ENCODE data around the gene HS3ST3A1. TPM values are rescaled to one million over a fixed set of nuclear protein-coding genes. Genes with fewer than 3 reads are reported as not detected.

The HS3ST3A1 gene
- total RNA-seq, 4 donors from 2014 or later: 0.30 to 7.3 TPM; not detected in 2

DNA sequence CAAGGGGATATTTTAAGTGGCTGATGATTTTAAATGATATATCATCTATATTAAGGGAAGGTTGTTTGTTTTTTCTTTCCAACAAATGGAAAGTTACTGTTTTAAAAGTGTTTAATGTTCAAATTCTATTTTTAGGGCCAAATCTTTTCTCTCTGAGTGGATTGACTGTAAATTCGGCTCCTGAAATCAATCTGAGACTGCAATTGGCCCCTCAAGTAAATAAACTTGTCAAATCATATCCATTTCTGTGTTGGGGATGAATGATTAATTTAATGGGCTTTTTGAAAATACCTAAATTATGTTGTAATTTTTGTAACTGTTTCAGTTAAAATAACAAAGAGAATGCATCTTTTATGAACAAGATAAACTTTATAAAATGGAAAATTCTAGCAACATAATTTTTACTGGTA lies 2.6 kb downstream of the HS3ST3A1 start:
- H3K4me1 ChIP-seq: peaks cover 0 to 27% (median 14%) of the 10 kb centered on the region in 4 donors
- DNase-seq (ENCODE audit: low spot score in 2 of 2): no peak
- no peak overlapping the region for H3K27ac ChIP-seq
- H3K4me3 ChIP-seq: no peak overlapping the region
- peaks cover 0 to 41% of the 10 kb centered on the region in 2 donors for H3K27me3 ChIP-seq
- TF ChIP-seq POLR2A (IDR thresholded peaks at IDR 0.05) (no peak), CTCF (IDR thresholded peaks at IDR 0.05) (no peak), EP300 (IDR thresholded peaks at IDR 0.05) (no peak)
- peaks cover 0 to 3% (median 0%) of the 10 kb centered on the region in 4 donors for H3K9me3 ChIP-seq
- H3K36me3 ChIP-seq: no peaks in the 10 kb centered on the region
- WGBS, 2 donors: 79 to 81% methylated on average over 1 of the region's 1 CpG

DNA sequence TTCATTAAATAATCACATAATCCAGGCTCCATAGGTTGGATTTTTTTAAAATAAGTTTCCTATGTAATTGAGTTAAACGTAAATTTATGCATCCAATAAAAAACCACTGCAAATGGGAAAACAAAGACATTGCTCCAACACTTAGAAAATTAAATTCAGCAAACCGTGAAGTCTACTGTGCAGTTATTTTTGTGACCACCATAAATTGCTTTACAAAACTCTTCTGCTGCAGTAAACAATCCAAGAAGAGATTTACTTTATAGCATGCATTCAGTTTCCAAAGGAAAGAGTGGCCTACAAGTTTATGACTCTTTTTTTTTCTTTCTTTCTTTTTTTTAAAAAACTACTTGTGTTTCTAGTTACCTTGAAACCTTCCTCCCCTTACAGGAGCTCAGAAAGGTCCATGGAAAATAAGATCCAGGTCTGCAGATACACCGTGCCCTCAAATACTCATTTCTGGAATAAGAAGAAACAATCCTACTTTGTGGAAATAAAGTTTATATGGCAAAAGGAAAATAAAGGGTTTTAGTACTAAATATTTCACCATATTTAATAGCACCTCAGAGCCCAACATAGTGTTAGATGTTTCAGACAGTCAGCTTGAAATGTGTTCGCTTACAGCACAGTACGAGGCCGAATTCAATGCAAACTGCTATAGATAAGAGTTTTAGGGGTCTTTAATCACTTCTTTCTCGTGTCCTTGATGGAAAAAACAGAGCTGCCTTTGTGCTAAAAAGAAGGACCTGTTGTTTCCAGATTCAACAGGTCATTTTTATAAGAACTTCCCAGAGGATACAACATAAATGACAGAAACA lies 3.2 kb downstream of the HS3ST3A1 start:
- H3K4me3 ChIP-seq: no peak overlapping the region

DNA sequence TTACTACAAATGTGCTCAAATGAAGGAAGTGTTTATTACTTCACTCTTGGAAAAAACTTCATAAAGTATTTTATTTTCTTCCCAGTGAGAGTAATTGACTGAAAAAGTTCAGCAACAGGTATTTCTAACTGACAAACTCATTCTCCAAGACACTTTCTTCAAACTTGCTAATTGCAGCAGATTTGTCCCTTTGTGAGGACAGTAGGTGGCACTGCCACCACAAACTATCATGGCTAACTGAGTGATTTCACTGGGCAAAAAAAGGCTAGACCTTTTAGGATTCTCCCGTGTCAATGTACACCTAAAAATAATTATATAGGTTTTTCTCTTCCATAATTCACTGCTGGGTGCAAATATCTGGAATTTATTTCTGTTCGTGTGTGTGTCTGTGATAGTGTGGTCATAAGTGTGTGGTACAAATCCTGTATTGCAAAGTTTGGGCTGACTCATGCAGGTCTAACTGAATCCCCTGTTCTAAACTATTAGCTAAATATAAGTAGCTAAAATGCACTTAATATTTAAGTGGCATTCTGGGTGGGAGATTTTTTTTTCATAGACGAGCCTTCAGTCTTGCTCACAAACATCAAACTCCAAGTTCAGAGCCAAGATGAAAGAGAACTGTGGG lies 3.9 kb downstream of the HS3ST3A1 start:
- no peak overlapping the region for H3K27ac ChIP-seq
- TF ChIP-seq POLR2A (IDR thresholded peaks at IDR 0.05) (no peak), CTCF (IDR thresholded peaks at IDR 0.05) (peak; percentile 26 to 48 (median 42))
- 39 to 41% methylated on average over 3 of the region's 3 CpGs for whole genome bisulfite sequencing, 2 donors
- peaks cover 0 to 38% of the 10 kb centered on the region in 2 donors for H3K27me3 ChIP-seq
- peak in 1 of 2 donors; percentile 18 for DNase-seq (ENCODE audit: low spot score in 2 of 2)
- no peaks in the 10 kb centered on the region for H3K36me3 ChIP-seq
- H3K4me3 ChIP-seq: no peak overlapping the region
- H3K9me3 ChIP-seq: peaks cover 0 to under 1% (median 0%) of the 10 kb centered on the region in 4 donors
- H3K4me1 ChIP-seq: peaks cover 0 to 27% (median 14%) of the 10 kb centered on the region in 4 donors

More for the DNA sequence above, 3.2 kb downstream of the HS3ST3A1 start:
- Histone ChIP-seq H3K27ac (no peak overlapping the region), H3K27me3 (peaks cover 0 to 38% of the 10 kb centered on the region in 2 donors), H3K9me3 (peaks cover 0 to 3% (median 0%) of the 10 kb centered on the region in 4 donors), H3K4me1 (peaks cover 0 to 27% (median 14%) of the 10 kb centered on the region in 4 donors), H3K36me3 (no peaks in the 10 kb centered on the region)
- no peak for TF ChIP-seq EP300 (IDR thresholded peaks at IDR 0.05)
- TF ChIP-seq CTCF (IDR thresholded peaks at IDR 0.05): no peak
- TF ChIP-seq POLR2A (IDR thresholded peaks at IDR 0.05): no peak
- 78 to 80% methylated on average over 7 of the region's 7 CpGs for WGBS, 2 donors
- DNase-seq (ENCODE audit: low spot score in 2 of 2): no peak

DNA sequence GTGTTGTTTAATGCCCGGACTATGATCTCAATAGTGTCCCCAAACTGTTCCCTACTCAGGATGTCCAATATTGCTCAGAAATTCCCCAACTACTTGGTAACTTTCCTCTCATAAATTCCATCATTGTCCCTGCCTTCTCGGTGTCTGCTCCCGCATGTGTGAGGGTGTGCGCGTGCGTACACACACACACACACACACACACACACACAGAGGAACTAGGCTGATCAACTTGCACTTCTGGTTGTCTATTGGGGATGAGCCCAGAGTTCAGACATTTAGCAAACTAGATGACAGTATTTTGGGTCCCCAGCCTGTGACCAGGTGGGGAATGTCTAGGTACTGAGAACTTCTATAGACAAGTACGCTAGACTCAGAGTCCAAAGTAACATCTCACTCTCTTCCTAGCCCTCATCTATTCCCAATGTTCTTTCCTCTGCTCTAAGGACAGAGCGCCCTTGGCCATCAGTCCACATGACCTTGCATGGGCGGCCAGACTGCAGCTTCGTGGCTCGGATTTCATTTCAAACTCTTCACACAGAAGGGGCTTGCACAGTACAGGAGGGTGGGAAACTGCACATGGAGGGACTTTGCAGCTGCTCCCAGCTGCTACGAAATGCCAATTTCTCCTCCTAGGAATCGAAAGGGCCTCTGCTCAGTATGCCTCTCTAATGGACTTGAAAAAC lies 5.3 kb downstream of the HS3ST3A1 start:
- H3K27ac ChIP-seq: no peak overlapping the region
- H3K4me3 ChIP-seq: no peak overlapping the region
- no peaks in the 10 kb centered on the region for H3K9me3 ChIP-seq
- peaks cover 0 to 27% of the 10 kb centered on the region in 2 donors for H3K27me3 ChIP-seq
- no peaks in the 10 kb centered on the region for H3K36me3 ChIP-seq
- DNase-seq (ENCODE audit: low spot score in 2 of 2): no peak
- no peak for TF ChIP-seq POLR2A (IDR thresholded peaks at IDR 0.05)
- TF ChIP-seq EP300 (IDR thresholded peaks at IDR 0.05): no peak
- TF ChIP-seq CTCF (IDR thresholded peaks at IDR 0.05): no peak
- WGBS, 2 donors: 81 to 83% methylated on average over 13 of the region's 13 CpGs
- peaks cover 0 to 13% (median 5%) of the 10 kb centered on the region in 4 donors for H3K4me1 ChIP-seq

Data from tibial nerve (tissue), 4 donors.